Liver (tissue), 9 donors: Measurements from ENCODE around the gene ZKSCAN1. TPM values are rescaled to one million over a fixed set of nuclear protein-coding genes. Genes with fewer than 3 reads are reported as not detected.

Experiments used
- DNase-seq: peaks from one replicate; pipeline ENCODE4 v3.0.0-alpha.2; 2017; ENCODE audit warnings: low spot score
- H3K27ac ChIP-seq, 2 donors: one replicate each; pipeline ENCODE4 v1.7.0; 2013; ENCODE audit warnings: inconsistent platforms in 2 of 2, low read length in 2 of 2, control low read depth in 1 of 2, low read depth in 1 of 2, mild to moderate bottlenecking in 1 of 2
- H3K27me3 ChIP-seq, 4 donors: one replicate each; pipeline versions ENCODE4 v1.6.1 to v1.7.0; 2013; ENCODE audit warnings: low read length in 3 of 4, inconsistent platforms in 1 of 4, mild to moderate bottlenecking in 1 of 4, moderate library complexity in 1 of 4; ENCODE audit not compliant: control insufficient read depth in 4 of 4, insufficient read depth in 4 of 4
- H3K36me3 ChIP-seq, 4 donors: one replicate each; pipeline versions ENCODE4 v1.6.1 to v1.7.0; 2013; ENCODE audit warnings: low read length in 3 of 4, mild to moderate bottlenecking in 3 of 4, low read depth in 1 of 4, moderate library complexity in 1 of 4; ENCODE audit not compliant: control insufficient read depth in 4 of 4, insufficient read depth in 3 of 4
- H3K4me1 ChIP-seq, 4 donors: one replicate each; pipeline versions ENCODE4 v1.6.1 to v1.7.0; 2013; ENCODE audit warnings: low read length in 3 of 4, mild to moderate bottlenecking in 3 of 4, moderate library complexity in 1 of 4; ENCODE audit not compliant: control insufficient read depth in 4 of 4, insufficient read depth in 4 of 4
- H3K4me3 ChIP-seq, 3 donors: one replicate each; pipeline versions ENCODE4 v1.6.1 to v1.7.0; 2013; ENCODE audit warnings: low read length in 3 of 3, control low read depth in 1 of 3, low read depth in 1 of 3, mild to moderate bottlenecking in 1 of 3
- H3K9ac ChIP-seq, 2 donors: one replicate each; pipeline ENCODE4 v1.7.0; 2013; ENCODE audit warnings: low read length in 2 of 2, mild to moderate bottlenecking in 2 of 2, moderate library complexity in 2 of 2, control low read depth in 1 of 2, low read depth in 1 of 2
- H3K9me3 ChIP-seq, 4 donors: one replicate each; pipeline versions ENCODE4 v1.6.1 to v1.7.0; 2013; ENCODE audit warnings: low read length in 3 of 4; ENCODE audit not compliant: control insufficient read depth in 4 of 4
- FOXA1 ChIP-seq: IDR thresholded peaks from 2 replicates; pipeline ENCODE4 v1.6.1; 2016; ENCODE audit warnings: antibody characterized with exemption
- FOXA2 ChIP-seq: IDR thresholded peaks from 2 replicates; pipeline ENCODE4 v1.6.1; 2016; ENCODE audit warnings: antibody characterized with exemption
- HNF4A ChIP-seq, 2 donors: conservative IDR thresholded peaks; 2 replicates each; pipeline ENCODE4 v1.6.1; 2016; ENCODE audit warnings: antibody characterized with exemption in 2 of 2, mild to moderate bottlenecking in 2 of 2
- HNF4G ChIP-seq: IDR thresholded peaks from 2 replicates; pipeline ENCODE4 v1.6.1; 2016; ENCODE audit warnings: antibody characterized with exemption
- JUND ChIP-seq, 2 donors: IDR thresholded peaks; 2 replicates each; pipeline ENCODE4 v1.6.1; 2016; ENCODE audit warnings: antibody characterized with exemption in 2 of 2
- NR2F2 ChIP-seq: IDR thresholded peaks from 2 replicates; pipeline ENCODE4 v1.6.1; 2016; ENCODE audit warnings: antibody characterized with exemption
- RAD21 ChIP-seq, 2 donors: IDR thresholded peaks; 2 replicates each; pipeline ENCODE4 v1.6.1; 2016; ENCODE audit warnings: antibody characterized with exemption in 2 of 2, mild to moderate bottlenecking in 2 of 2
- REST ChIP-seq: IDR thresholded peaks from 2 replicates; pipeline ENCODE4 v1.6.1; 2016; ENCODE audit warnings: antibody characterized with exemption, mild to moderate bottlenecking
- RXRA ChIP-seq, 2 donors: IDR thresholded peaks; 2 replicates each; pipeline ENCODE4 v1.6.1; 2017 to 2018; ENCODE audit warnings: antibody characterized with exemption in 2 of 2, mild to moderate bottlenecking in 1 of 2
- SP1 ChIP-seq: IDR thresholded peaks from 2 replicates; pipeline ENCODE4 v1.6.1; 2018; ENCODE audit warnings: antibody characterized with exemption, mild to moderate bottlenecking
- TAF1 ChIP-seq: conservative IDR thresholded peaks from 2 replicates; pipeline ENCODE4 v1.6.1; 2016; ENCODE audit warnings: antibody characterized with exemption, mild to moderate bottlenecking
- YY1 ChIP-seq: IDR thresholded peaks from 2 replicates; pipeline ENCODE4 v1.6.1; 2016; ENCODE audit warnings: antibody characterized with exemption, mild to moderate bottlenecking
- ZBTB33 ChIP-seq: IDR thresholded peaks from 2 replicates; pipeline ENCODE4 v1.6.1; 2016; ENCODE audit warnings: antibody characterized with exemption
- WGBS: extraction: QIAGEN DNeasy Blood & Tissue Kit; methylation state at CpG from one replicate; pipeline ENCODE4 v1.1.7; 2013; 5-methylcytosine and 5-hydroxymethylcytosine counted together
- polyA plus RNA-seq, 2 donors: library from polyadenylated mRNA; stranded (reverse) in 1 of 2; unstranded in 1 of 2; fragments of 200-250 nt in 1 of 2; fragments of >200 nt in 1 of 2; fragmentation: Nextera tagmentation in 1 of 2; extraction: Ambion mirVana in 1 of 2; gene quantifications; one replicate each; pipeline versions ENCODE4 v1.2.1 to v1.2.3, GENCODE V29; 2013 to 2015
- total RNA-seq, 2 donors: library from RNA; depleted of rRNA; stranded (reverse); fragments of >200 nt; gene quantifications; one replicate each; pipeline ENCODE4 v1.2.3, GENCODE V29; 2014
- TF ChIP-seq, protein P1 (sequence below): IDR thresholded peaks from 2 replicates; pipeline ENCODE4 v1.6.1; 2016; ENCODE audit warnings: antibody characterized with exemption
- donor health status: healthy.
- donor health status: healthy.
- donor health status: healthy.
- donor health status: healthy.
- donor health status: healthy.

Gene ZKSCAN1
- total and polyA plus RNA-seq, 4 donors = 11.8 to 117 (median 30.1) TPM

DNA sequence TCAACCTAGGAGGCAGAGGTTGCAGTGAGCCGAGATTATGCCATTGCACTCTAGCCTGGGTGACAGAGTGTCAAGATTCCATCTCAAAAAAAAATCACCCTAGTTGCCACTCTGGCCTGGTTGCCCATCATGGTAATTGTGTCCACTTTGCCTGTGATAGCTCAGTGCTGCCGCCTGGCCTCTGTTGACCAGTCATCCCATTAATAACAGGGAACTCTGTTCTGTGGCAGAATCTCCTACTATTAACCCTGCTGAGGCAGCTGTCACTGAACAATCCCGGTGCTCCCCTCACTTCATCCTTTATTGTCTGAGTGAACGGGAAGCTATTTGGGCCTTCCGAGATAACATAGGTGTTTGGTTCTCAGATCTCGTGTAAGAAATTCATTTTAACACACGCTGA is 51.6 kb downstream of the ZKSCAN1 start:
- TF ChIP-seq ZBTB33 = no peak
- TF ChIP-seq FOXA2 = no peak
- TF ChIP-seq TAF1 = no peak
- WGBS = 89% methylated on average over 7 of the region's 7 CpGs
- H3K9me3 ChIP-seq = peaks cover 13 to 21% (median 14%) of the 10 kb centered on the region in 4 donors
- no peak overlapping the region for H3K9ac ChIP-seq
- DNase-seq = no peak
- peaks cover 2 to 23% (median 14%) of the 10 kb centered on the region in 4 donors for H3K4me1 ChIP-seq
- H3K27me3 ChIP-seq = no peaks in the 10 kb centered on the region
- H3K36me3 ChIP-seq = peaks cover 5 to 40% (median 34%) of the 10 kb centered on the region in 4 donors
- no peak overlapping the region for H3K27ac ChIP-seq
- no peak overlapping the region for H3K4me3 ChIP-seq

DNA sequence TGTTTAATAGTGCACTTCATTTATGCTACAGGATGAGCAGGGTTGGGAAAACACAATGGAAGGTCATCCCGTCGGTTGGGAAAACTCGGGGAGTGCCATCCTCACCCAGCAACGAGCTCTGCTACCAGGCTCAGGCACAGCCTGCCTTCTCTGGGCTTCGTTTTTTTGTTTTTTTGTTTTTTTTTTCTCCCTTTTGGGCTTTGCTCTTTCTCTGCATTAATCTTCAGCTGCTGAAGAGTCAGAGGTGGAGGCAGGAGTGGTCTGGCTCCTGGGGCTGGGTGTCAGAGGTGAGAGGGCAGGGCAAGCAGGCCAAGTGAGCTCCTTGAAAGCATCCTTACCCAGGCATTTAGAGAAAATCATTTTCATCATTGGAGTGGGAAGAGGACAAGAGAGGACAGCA is 54.6 kb downstream of the ZKSCAN1 start:
- no peak for DNase-seq
- no peak overlapping the region for H3K4me3 ChIP-seq
- H3K27me3 ChIP-seq = no peaks in the 10 kb centered on the region
- H3K9me3 ChIP-seq = peaks cover 20 to 30% (median 22%) of the 10 kb centered on the region in 4 donors
- TF ChIP-seq FOXA1 (no peak), RXRA (IDR thresholded peaks at IDR 0.05) (no peak), HNF4A (conservative IDR thresholded peaks at IDR 0.05) (no peak), HNF4G (no peak), RAD21 (IDR thresholded peaks at IDR 0.05) (no peak), REST (no peak), YY1 (no peak), JUND (IDR thresholded peaks at IDR 0.05) (no peak), SP1 (no peak), FOXA2 (no peak), ZBTB33 (no peak), NR2F2 (no peak)
- TF ChIP-seq, protein P1, sequence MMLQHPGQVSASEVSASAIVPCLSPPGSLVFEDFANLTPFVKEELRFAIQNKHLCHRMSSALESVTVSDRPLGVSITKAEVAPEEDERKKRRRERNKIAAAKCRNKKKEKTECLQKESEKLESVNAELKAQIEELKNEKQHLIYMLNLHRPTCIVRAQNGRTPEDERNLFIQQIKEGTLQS = no peak
- H3K9ac ChIP-seq = no peak overlapping the region
- WGBS = 98% methylated on average over 5 of the region's 5 CpGs
- peaks cover under 1 to 17% (median 13%) of the 10 kb centered on the region in 4 donors for H3K4me1 ChIP-seq
- peaks cover 19 to 55% (median 50%) of the 10 kb centered on the region in 4 donors for H3K36me3 ChIP-seq
- no peak overlapping the region for H3K27ac ChIP-seq
